SW480 (cell line): ENCODE measurements around the gene COL25A1.
A peak's percentile ranks its signal among the peaks of the same experiment; 100 is the strongest.

ENCODE experiments used
- DNase-seq: peaks from one replicate; pipeline ENCODE4 v3.0.0-alpha.2; 2016; ENCODE audit warnings: low spot score

COL25A1 gene

GRCh38 chr4:109214622-109215301, 87.7 kb downstream of the COL25A1 start:
- DNase-seq, result no peak

- no peak for DNase-seq
These were observed 89.4 kb downstream of the COL25A1 start for GRCh38 chr4:109213056-109213455.

- no peak for DNase-seq
These were observed 90.8 kb downstream of the COL25A1 start for GRCh38 chr4:109211671-109212070.

- DNase-seq, result no peak
These were observed 92.8 kb downstream of the COL25A1 start for GRCh38 chr4:109209647-109210046.

- DNase-seq, result no peak
These were observed 94.6 kb downstream of the COL25A1 start for GRCh38 chr4:109207898-109208297.

- DNase-seq, result peak; percentile 2
These were observed 95.4 kb downstream of the COL25A1 start for GRCh38 chr4:109207061-109207460.

- no peak for DNase-seq
These were observed 95.8 kb downstream of the COL25A1 start for GRCh38 chr4:109206620-109207019.

GRCh38 chr4:109205186-109205585, 97.3 kb downstream of the COL25A1 start:
- no peak for DNase-seq

GRCh38 chr4:109199585-109199984, 102.9 kb downstream of the COL25A1 start:
- DNase-seq, result no peak

GRCh38 chr4:109195646-109196045, 106.8 kb downstream of the COL25A1 start:
- no peak for DNase-seq

GRCh38 chr4:109191216-109191615, 111.2 kb downstream of the COL25A1 start:
- DNase-seq, result no peak

- no peak for DNase-seq
These were observed 116.0 kb downstream of the COL25A1 start for GRCh38 chr4:109186458-109186945.

- DNase-seq, result no peak
These were observed 116.5 kb downstream of the COL25A1 start for GRCh38 chr4:109185951-109186350.

- DNase-seq, result peak; percentile 7
These were observed 116.9 kb downstream of the COL25A1 start for GRCh38 chr4:109185548-109185947.

- DNase-seq, result no peak
These were observed 117.9 kb downstream of the COL25A1 start for GRCh38 chr4:109184491-109184961.

- DNase-seq, result no peak
These were observed 118.4 kb downstream of the COL25A1 start for GRCh38 chr4:109183931-109184490.

GRCh38 chr4:109182696-109183095, 119.8 kb downstream of the COL25A1 start:
- DNase-seq, result no peak

- no peak for DNase-seq
These were observed 123.4 kb downstream of the COL25A1 start for GRCh38 chr4:109179061-109179460.

- DNase-seq, result no peak
These were observed 125.2 kb downstream of the COL25A1 start for GRCh38 chr4:109177096-109177810.

- no peak for DNase-seq
These were observed 128.1 kb downstream of the COL25A1 start for GRCh38 chr4:109174224-109174953.

- DNase-seq, result no peak
These were observed 130.2 kb downstream of the COL25A1 start for GRCh38 chr4:109172301-109172700.

GRCh38 chr4:109171070-109171469, 131.4 kb downstream of the COL25A1 start:
- no peak for DNase-seq
